ENCODE results near the gene DGKI.
A peak's percentile ranks its signal among the peaks of the same experiment; 100 is the strongest.

DGKI gene

DNA sequence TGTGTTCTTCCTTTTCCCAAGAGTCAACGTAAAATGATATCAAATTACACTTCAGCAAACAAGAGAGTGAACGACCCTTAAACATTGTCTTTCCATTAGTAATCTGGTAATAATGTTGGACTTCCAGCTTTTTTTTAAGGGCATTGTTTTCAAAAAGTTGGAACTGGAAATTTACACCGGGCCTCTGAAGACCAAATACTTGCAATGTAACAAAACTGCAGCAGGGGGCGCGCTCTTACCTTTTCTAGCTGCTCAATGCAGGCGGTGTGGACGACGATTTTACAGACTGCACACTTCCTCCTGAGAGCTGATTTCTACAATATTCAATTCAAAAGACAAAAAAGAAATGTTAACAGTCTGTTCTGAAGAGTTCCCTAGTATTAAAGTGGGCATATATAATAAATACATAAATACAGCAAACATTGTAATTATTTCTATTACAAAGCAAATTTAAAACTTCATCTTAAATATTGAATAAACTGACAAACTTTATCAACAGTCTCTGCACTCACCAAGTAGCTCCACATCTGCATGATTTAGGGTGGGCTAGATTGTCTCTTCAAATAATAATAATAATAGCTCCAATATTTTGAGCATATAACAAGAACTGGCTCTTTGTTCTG lies 190.4 kb downstream of the DGKI start:
- no peak overlapping the region for H3K27ac ChIP-seq
- H3K4me3 ChIP-seq: no peak overlapping the region
- no peaks in the 10 kb centered on the region for H4K20me1 ChIP-seq
- peak overlapping the region; percentile 33; the same call in 1 of the 2 replicates for H3K4me2 ChIP-seq
- H3K27me3 ChIP-seq: no peaks in the 10 kb centered on the region
- no peaks in the 10 kb centered on the region for H3K36me3 ChIP-seq
- H3K9me3 ChIP-seq: no peaks in the 10 kb centered on the region
- H3K9ac ChIP-seq: no peak overlapping the region
- no peak for TF ChIP-seq Cebpa-rat (IDR thresholded peaks at IDR 0.05)
- H3K4me1 ChIP-seq: peaks cover 19% of the 10 kb centered on the region

DNA sequence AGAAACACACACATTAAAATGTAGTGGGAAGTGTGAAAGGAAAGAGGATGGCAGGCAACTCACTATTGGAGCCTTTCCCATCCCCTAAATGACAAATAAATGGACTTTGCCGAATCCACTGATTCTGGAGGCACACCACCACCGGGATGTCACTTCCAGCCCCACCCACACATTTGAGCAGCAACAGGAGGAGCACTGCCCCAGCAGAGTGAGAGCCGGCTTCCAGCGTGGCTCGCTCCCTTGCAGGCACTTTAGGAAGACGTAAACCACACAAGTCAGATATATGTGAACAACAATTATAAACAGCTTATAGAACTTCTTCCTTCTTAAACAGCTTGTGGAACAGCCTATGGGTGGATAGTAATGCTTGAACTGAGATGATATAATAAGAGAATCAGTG lies 191.0 kb downstream of the DGKI start:
- TF ChIP-seq Cebpa-rat (IDR thresholded peaks at IDR 0.05): no peak
- H3K4me2 ChIP-seq: no peak overlapping the region
- H3K27me3 ChIP-seq: no peaks in the 10 kb centered on the region
- H3K27ac ChIP-seq: no peak overlapping the region
- H3K4me1 ChIP-seq: peaks cover 19% of the 10 kb centered on the region
- H3K4me3 ChIP-seq: no peak overlapping the region
- H3K36me3 ChIP-seq: no peaks in the 10 kb centered on the region
- no peaks in the 10 kb centered on the region for H3K9me3 ChIP-seq
- H3K9ac ChIP-seq: no peak overlapping the region
- no peaks in the 10 kb centered on the region for H4K20me1 ChIP-seq

DNA sequence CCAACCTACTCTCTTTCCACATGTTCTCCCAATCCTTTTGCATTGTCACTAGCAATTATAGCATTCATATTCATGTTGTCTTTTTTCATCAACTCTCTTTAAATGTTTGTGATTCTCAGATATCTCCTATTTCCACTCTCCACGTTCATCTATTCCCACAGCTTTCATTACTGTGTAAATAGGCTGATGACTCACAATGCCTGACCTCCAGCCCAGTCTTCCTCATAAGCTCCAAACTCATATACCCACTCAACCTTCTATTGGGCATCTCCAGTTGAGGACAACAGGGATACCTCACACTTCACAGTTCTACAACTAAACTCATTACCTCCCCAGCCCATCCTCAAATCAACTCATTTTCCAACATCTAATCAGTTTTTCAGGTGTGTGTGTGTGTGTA lies 194.1 kb downstream of the DGKI start:
- no peak overlapping the region for H3K4me2 ChIP-seq
- H3K9me3 ChIP-seq: no peaks in the 10 kb centered on the region
- H3K36me3 ChIP-seq: no peaks in the 10 kb centered on the region
- no peaks in the 10 kb centered on the region for H3K27me3 ChIP-seq
- H3K4me1 ChIP-seq: peaks cover 14% of the 10 kb centered on the region
- no peaks in the 10 kb centered on the region for H4K20me1 ChIP-seq
- no peak overlapping the region for H3K9ac ChIP-seq
- no peak overlapping the region for H3K4me3 ChIP-seq
- H3K27ac ChIP-seq: no peak overlapping the region
- no peak for TF ChIP-seq Cebpa-rat (IDR thresholded peaks at IDR 0.05)

DNA sequence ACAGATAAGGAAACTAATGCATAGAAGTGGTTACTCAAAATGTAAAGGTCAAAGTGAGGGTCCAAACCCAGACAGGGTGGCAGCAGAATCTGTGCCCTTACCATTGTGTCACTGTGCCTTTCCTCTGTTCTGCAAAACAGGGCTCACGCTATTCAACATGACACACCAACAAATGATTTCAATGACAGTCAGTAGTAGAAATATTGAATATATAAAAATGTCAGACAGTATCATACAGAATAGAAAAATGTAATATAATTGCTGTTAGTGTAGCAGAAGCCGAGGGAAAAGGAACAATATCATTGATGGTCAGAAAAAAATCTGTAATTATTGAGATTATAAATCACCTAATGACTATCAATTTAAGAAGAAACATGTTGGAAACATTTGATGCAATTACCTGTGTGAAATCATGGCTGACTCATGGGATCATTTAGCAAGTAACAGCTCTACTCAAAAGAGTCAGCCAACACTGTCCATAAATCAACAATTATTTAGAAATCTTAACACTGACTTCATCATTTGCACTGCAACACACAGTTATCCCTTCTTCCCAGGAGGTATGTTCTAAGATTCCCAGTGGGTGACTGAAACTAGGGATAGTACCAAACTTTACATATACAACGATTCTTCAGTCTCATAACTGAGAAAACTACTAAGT lies 198.7 kb downstream of the DGKI start:
- Histone ChIP-seq H3K27me3 (no peaks in the 10 kb centered on the region), H3K4me3 (no peak overlapping the region), H3K9me3 (no peaks in the 10 kb centered on the region), H3K4me2 (no peak overlapping the region), H3K27ac (no peak overlapping the region), H3K36me3 (no peaks in the 10 kb centered on the region), H3K4me1 (no peaks in the 10 kb centered on the region), H3K9ac (no peak overlapping the region), H4K20me1 (no peaks in the 10 kb centered on the region)
- no peak for TF ChIP-seq Cebpa-rat (IDR thresholded peaks at IDR 0.05)

DNA sequence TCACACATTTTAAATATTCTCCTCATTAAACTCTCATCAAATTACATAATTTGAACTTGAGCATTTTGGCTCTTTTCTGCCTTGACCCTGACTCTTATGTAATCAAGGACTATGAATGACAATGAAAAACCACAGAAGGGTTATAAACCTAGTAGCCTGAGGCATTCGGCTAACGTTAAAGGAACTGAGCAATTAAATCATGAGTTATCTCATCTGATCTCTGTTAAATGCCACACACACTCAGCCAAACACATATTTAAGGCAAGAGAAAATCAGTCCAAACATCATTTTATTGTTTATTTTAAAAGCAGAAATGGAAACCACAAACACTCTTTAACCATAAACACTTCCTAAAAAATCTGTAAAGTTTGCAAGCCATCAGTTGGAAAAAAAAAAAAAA lies 204.3 kb downstream of the DGKI start:
- Histone ChIP-seq H3K4me3 (no peak overlapping the region), H3K4me2 (no peak overlapping the region), H3K27me3 (no peaks in the 10 kb centered on the region), H3K9ac (no peak overlapping the region), H3K27ac (no peak overlapping the region), H3K9me3 (no peaks in the 10 kb centered on the region), H3K4me1 (no peaks in the 10 kb centered on the region), H3K36me3 (no peaks in the 10 kb centered on the region), H4K20me1 (no peaks in the 10 kb centered on the region)
- no peak for TF ChIP-seq Cebpa-rat (IDR thresholded peaks at IDR 0.05)

DNA sequence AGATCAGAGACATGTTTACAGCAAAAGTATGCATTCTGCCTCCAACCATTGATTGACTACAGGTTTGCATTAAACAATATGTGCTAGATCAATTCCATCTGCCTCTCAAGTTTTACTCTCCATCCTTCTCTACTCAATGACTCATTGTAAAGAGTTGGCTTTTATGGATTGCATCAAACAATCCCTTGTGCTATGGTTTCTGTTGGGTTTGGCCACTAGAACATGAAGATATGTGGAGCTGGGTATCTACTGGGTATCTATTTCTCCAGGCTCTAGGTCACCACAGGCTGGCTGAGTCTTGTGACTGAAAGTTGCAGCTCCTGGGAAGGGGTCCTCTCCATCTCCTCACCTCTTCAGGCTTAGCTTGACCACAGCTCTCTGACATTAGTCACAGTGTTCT lies 204.7 kb downstream of the DGKI start:
- Histone ChIP-seq H3K27me3 (no peaks in the 10 kb centered on the region), H3K9ac (no peak overlapping the region), H3K9me3 (no peaks in the 10 kb centered on the region), H3K4me3 (no peak overlapping the region), H3K4me1 (no peaks in the 10 kb centered on the region), H3K4me2 (no peak overlapping the region), H3K27ac (no peak overlapping the region), H4K20me1 (no peaks in the 10 kb centered on the region), H3K36me3 (no peaks in the 10 kb centered on the region)
- TF ChIP-seq Cebpa-rat (IDR thresholded peaks at IDR 0.05): no peak

DNA sequence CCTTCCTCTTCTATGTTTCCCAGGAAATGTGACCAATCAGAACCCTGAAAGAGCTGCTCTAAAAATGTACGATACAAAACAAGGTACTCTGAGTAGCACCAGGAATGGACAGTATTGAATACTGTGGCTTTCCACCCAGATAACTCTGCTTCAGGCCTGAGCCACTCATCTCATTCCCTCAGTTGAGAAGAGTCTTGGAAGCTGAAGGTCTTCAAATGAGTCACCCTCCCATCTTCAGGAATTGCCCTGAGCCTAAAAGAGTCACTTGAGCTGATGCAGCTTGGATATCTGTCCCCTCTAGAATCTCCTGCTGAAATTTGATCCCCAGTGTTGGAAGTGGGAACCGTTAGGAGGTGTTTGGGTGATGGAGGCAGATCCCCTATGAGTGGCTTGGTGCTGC lies 210.4 kb downstream of the DGKI start:
- no peak for TF ChIP-seq Cebpa-rat (IDR thresholded peaks at IDR 0.05)
- Histone ChIP-seq H3K27me3 (no peaks in the 10 kb centered on the region), H4K20me1 (no peaks in the 10 kb centered on the region), H3K4me2 (no peak overlapping the region), H3K4me3 (no peak overlapping the region), H3K36me3 (no peaks in the 10 kb centered on the region), H3K27ac (no peak overlapping the region), H3K4me1 (no peaks in the 10 kb centered on the region), H3K9ac (no peak overlapping the region), H3K9me3 (no peaks in the 10 kb centered on the region)

DNA sequence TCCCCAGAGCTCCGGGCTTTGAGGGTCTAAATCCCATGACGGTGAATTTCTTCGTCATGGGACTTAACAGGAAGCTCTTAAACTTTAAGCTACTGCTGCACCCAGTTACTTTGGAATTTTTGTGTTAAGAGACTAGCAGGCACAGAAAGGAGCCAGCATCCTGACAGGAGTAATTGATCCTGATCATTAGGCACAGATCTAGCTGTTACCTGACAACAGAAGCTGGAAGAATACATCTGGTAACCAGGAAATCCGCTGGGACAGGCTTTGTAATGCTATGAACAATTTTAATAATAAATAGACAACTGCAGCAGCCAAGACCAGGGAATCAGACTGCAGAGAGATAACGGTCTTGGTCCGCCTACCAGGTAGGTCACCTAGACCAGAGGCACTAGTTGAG lies 210.9 kb downstream of the DGKI start:
- no peak overlapping the region for H3K27ac ChIP-seq
- H3K9ac ChIP-seq: no peak overlapping the region
- no peak for TF ChIP-seq Cebpa-rat (IDR thresholded peaks at IDR 0.05)
- no peaks in the 10 kb centered on the region for H3K36me3 ChIP-seq
- H3K27me3 ChIP-seq: no peaks in the 10 kb centered on the region
- no peaks in the 10 kb centered on the region for H3K9me3 ChIP-seq
- no peak overlapping the region for H3K4me2 ChIP-seq
- no peaks in the 10 kb centered on the region for H4K20me1 ChIP-seq
- no peaks in the 10 kb centered on the region for H3K4me1 ChIP-seq
- no peak overlapping the region for H3K4me3 ChIP-seq

DNA sequence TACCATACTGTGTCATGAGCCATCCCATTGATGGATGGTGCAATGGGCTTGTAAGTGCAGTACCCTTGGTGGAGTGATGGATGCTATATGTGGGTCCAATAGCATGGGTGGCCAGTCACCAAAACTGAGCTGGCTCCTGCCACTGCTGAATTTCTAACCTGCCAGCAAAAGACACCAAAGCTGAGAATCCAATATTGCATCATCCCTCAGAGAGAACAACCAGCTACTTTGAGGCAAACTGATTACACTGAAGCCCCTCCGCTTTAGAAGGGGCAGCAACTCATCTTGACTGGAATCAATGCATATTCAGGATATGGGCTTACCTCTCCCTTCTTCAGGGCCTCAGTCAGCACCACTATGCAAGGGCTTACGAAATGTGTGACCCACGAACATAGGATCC lies 211.6 kb downstream of the DGKI start:
- no peaks in the 10 kb centered on the region for H3K4me1 ChIP-seq
- H3K9ac ChIP-seq: no peak overlapping the region
- no peaks in the 10 kb centered on the region for H3K36me3 ChIP-seq
- no peak overlapping the region for H3K4me2 ChIP-seq
- no peaks in the 10 kb centered on the region for H4K20me1 ChIP-seq
- TF ChIP-seq Cebpa-rat (IDR thresholded peaks at IDR 0.05): no peak
- H3K9me3 ChIP-seq: no peaks in the 10 kb centered on the region
- no peak overlapping the region for H3K4me3 ChIP-seq
- H3K27ac ChIP-seq: no peak overlapping the region
- H3K27me3 ChIP-seq: no peaks in the 10 kb centered on the region

DNA sequence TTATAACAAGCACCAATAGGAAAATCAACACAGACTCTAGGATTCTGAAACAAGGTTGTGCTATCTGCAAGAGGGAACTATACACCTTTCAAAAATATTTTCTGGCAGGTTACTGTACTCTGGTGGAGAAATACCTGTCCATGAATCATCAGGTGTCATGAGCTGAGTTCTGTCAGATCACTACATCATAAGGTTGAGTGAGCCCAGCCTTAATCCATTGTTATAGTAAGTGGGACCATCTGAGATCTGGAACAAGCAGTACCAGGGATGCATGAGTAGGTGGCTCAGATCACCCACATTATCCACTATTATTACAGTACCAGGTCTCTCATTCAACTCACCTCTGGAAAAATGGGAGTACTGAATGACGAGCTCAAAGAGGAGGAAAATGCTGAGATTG lies 212.4 kb downstream of the DGKI start:
- Histone ChIP-seq H3K27me3 (no peaks in the 10 kb centered on the region), H3K27ac (no peak overlapping the region), H3K4me1 (no peaks in the 10 kb centered on the region), H3K9ac (no peak overlapping the region), H3K9me3 (no peaks in the 10 kb centered on the region), H3K36me3 (no peaks in the 10 kb centered on the region), H4K20me1 (no peaks in the 10 kb centered on the region), H3K4me3 (no peak overlapping the region), H3K4me2 (no peak overlapping the region)
- no peak for TF ChIP-seq Cebpa-rat (IDR thresholded peaks at IDR 0.05)

DNA sequence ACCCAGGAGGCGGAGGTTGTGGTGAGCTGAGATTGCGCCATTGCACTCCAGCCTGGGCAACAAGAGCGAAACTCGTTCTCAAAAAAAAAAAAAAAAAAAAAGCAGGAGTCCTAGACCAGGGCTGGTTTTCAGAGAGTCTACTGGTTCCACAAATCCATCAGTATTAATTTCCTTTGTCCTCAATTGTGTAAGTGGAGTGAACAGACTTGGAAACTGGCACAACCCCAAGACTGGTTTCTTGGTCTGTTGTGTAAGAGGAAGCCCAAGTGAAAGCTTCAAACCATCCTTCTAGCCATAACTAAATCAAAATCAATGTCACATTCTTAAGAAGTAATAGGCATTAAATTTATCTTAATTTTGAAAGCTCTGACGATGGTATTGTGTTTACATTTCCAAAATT lies 213.6 kb downstream of the DGKI start:
- Histone ChIP-seq H3K9me3 (no peaks in the 10 kb centered on the region), H3K36me3 (no peaks in the 10 kb centered on the region), H3K27ac (no peak overlapping the region), H3K4me2 (no peak overlapping the region), H3K4me1 (no peaks in the 10 kb centered on the region), H3K27me3 (no peaks in the 10 kb centered on the region), H3K9ac (no peak overlapping the region), H4K20me1 (no peaks in the 10 kb centered on the region), H3K4me3 (no peak overlapping the region)
- TF ChIP-seq Cebpa-rat (IDR thresholded peaks at IDR 0.05): no peak

Measured in BLaER1 (cell line).